Choroid plexus epithelial cell (primary cell): Measurements from ENCODE around the gene SPAG16.

Experiments used
- DNase-seq: peaks from one replicate; pipeline ENCODE4 v3.0.0-alpha.2; 2010; ENCODE audit warnings: low read depth
- H3K4me3 ChIP-seq: 2 replicates; pipeline ENCODE4 v1.5.1; 2011; ENCODE audit warnings: low read depth, mild to moderate bottlenecking, control low read depth, low read length, moderate library complexity
- TF ChIP-seq, protein P1 (sequence below): conservative IDR thresholded peaks from 2 replicates; pipeline ENCODE4 v1.5.1; 2011; ENCODE audit warnings: low read depth, mild to moderate bottlenecking, control low read depth, inconsistent platforms, low read length, moderate library complexity

Gene SPAG16

GRCh38 chr2:214315324-214315723, 1031.1 kb downstream of the SPAG16 start:
- DNase-seq = no peak
- TF ChIP-seq, protein P1, sequence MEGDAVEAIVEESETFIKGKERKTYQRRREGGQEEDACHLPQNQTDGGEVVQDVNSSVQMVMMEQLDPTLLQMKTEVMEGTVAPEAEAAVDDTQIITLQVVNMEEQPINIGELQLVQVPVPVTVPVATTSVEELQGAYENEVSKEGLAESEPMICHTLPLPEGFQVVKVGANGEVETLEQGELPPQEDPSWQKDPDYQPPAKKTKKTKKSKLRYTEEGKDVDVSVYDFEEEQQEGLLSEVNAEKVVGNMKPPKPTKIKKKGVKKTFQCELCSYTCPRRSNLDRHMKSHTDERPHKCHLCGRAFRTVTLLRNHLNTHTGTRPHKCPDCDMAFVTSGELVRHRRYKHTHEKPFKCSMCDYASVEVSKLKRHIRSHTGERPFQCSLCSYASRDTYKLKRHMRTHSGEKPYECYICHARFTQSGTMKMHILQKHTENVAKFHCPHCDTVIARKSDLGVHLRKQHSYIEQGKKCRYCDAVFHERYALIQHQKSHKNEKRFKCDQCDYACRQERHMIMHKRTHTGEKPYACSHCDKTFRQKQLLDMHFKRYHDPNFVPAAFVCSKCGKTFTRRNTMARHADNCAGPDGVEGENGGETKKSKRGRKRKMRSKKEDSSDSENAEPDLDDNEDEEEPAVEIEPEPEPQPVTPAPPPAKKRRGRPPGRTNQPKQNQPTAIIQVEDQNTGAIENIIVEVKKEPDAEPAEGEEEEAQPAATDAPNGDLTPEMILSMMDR = no peak
- H3K4me3 ChIP-seq = no peak overlapping the region

DNA sequence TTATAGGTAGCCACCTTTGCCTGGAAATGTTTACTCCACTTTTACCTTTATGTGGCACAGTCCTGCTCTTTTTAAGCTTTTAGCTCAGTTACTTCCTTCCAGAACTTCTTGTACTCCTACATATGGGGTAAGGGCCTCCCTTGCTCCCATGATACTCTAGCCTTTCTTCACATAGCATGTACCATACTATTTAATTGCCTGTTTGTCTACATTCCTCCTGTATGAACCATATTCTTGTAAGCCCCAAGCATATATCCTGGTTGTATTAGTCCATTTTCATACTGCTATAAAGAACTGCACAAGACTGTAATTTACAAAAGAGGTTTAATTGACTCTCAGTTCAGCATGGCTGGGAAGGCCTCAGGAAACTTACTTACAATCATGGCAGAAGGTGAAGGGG, 1035.9 kb downstream of the SPAG16 start:
- DNase-seq = no peak
- H3K4me3 ChIP-seq = no peak overlapping the region
- TF ChIP-seq, protein P1 = no peak

DNA sequence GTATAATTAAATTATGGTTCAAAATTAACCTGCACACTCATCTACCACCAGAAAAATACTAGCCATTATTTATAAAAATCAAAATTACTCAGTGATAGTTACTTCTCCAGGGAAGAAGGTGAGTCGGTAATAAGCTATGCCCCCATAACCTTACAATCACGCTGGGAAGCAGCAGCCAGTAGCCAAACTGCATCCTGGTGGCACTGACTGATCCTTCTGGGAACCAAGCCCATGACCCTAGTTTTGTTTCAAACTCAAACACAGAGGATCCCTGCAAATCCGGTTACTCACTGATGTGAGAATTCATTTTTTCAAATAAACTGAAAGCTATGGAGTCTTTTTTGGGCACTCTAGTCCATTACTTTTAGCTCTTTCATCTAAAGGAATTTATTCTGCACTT, 1038.4 kb downstream of the SPAG16 start:
- TF ChIP-seq, protein P1 = no peak
- no peak overlapping the region for H3K4me3 ChIP-seq
- DNase-seq = no peak

- H3K4me3 ChIP-seq = no peak overlapping the region
- TF ChIP-seq, protein P1 = no peak
- DNase-seq = no peak
These were observed 1041.1 kb downstream of the SPAG16 start for GRCh38 chr2:214325404-214325803.

DNA sequence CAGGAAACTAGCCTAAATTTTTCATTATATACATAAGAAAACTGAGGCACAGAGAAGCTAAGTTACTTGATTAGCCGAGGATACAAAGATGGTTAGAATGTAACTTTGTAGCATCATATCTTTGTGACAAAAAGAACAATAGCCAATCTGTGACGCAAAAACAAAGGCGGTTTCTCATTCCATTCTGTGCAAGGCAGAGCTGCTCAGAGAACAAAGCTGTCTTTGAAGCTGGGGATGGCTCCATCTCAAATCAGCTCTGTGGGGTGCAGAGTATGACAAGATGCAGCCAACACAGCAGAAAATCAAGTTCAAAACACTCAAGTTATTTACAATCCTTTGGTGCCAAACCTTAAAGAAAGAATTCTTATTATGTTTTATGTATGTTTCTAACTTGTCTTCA, 1044.7 kb downstream of the SPAG16 start:
- DNase-seq = no peak
- TF ChIP-seq, protein P1 = no peak
- H3K4me3 ChIP-seq = no peak overlapping the region

DNA sequence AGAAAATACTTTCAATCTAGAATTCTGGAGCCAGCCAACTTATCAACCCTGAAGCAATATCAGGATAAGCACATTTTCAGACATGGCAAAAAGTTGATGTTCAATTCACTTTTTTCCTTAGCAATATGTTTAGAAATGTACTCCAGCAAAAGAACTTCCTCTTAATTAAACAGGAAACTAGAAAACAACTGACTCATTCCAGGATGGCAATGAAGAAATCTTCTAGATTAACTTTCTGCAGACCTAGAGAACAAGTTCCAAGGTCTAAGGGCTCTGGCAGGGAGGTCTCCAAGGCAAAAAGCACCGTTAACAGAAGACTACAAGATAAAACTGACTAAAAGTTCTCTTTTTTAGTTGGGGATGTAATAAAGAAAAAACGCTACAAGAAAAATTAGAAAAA, 1057.4 kb downstream of the SPAG16 start:
- H3K4me3 ChIP-seq = no peak overlapping the region
- TF ChIP-seq, protein P1 = no peak
- no peak for DNase-seq

DNA sequence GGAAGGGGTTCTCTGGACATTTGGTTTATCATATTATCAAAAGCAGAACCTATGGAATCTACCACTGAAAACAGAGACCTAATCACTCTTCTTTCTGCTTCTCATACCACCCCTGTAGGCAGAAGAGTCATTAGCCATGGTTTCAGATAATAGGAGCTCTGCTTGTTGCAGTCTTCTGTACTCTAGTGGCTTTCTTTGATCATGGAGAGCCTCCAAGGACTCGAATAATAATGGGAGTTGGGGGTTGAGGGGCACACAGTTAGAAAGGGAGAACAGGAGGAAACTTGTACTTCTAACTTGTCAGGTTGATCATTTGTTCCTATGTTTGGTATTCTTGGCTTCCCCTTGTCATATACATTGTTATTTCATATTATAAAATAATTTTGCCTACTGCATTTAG, 1074.2 kb downstream of the SPAG16 start:
- no peak for DNase-seq
- H3K4me3 ChIP-seq = no peak overlapping the region
- TF ChIP-seq, protein P1 = no peak
